Stimulated activated CD4-positive, alpha-beta T cell treated with anti-CD3 and anti-CD28 coated beads, Interleukin-15, amount 100 ng/mL, for 24 hours (primary cell): ENCODE measurements around the gene COMTD1.

Source experiments
- DNase-seq: peaks from one replicate; pipeline ENCODE4 v3.0.0-alpha.2; 2020

Gene COMTD1

GRCh38 chr10:75235375-75236177 is at the start of gene COMTD1:
Gene COMTD1, minus strand, starts transcription at chr10:75235957. Its CDS starts 29 bp downstream, at chr10:75235928.
- peak; percentile 97 for DNase-seq

GRCh38 chr10:75283671-75284470 is 48.1 kb upstream of the COMTD1 start:
- DNase-seq = no peak

- DNase-seq = no peak
Measured at GRCh38 chr10:75283078-75283670, 47.4 kb upstream of the COMTD1 start.

GRCh38 chr10:75281974-75282373 is 46.2 kb upstream of the COMTD1 start:
- no peak for DNase-seq

- DNase-seq = no peak
Measured at GRCh38 chr10:75280236-75280635, 44.5 kb upstream of the COMTD1 start.

- DNase-seq = no peak
Measured at GRCh38 chr10:75276069-75276872, 40.5 kb upstream of the COMTD1 start.

- no peak for DNase-seq
Measured at GRCh38 chr10:75272896-75273295, 37.1 kb upstream of the COMTD1 start.

- DNase-seq = no peak
Measured at GRCh38 chr10:75272094-75272493, 36.3 kb upstream of the COMTD1 start.

GRCh38 chr10:75269605-75270004 is 33.8 kb upstream of the COMTD1 start:
- no peak for DNase-seq

GRCh38 chr10:75266945-75267344 is 31.2 kb upstream of the COMTD1 start:
- DNase-seq = no peak

- no peak for DNase-seq
Measured at GRCh38 chr10:75265856-75266255, 30.1 kb upstream of the COMTD1 start.

- no peak for DNase-seq
Measured at GRCh38 chr10:75263806-75264205, 28.0 kb upstream of the COMTD1 start.

GRCh38 chr10:75261813-75262705 is 26.3 kb upstream of the COMTD1 start:
- DNase-seq = no peak

- DNase-seq = no peak
Measured at GRCh38 chr10:75260990-75261389, 25.2 kb upstream of the COMTD1 start.

- DNase-seq = no peak
Measured at GRCh38 chr10:75254739-75255138, 19.0 kb upstream of the COMTD1 start.

- DNase-seq = no peak
Measured at GRCh38 chr10:75253281-75254220, 17.8 kb upstream of the COMTD1 start.

GRCh38 chr10:75250934-75251333 is 15.2 kb upstream of the COMTD1 start:
- DNase-seq = no peak

GRCh38 chr10:75247797-75248196 is 12.0 kb upstream of the COMTD1 start:
- no peak for DNase-seq

GRCh38 chr10:75246506-75246905 is 10.7 kb upstream of the COMTD1 start:
- no peak for DNase-seq
